Hepatocyte (in vitro differentiated cells): Measurements from ENCODE around the gene PIK3AP1.

ENCODE experiments used
- EZH2 ChIP-seq: fragments of 200-600 bp; sonication (generic); IDR thresholded peaks from 2 replicates; pipeline ENCODE4 v1.6.1; 2016; ENCODE audit warnings: antibody characterized with exemption, mild to moderate bottlenecking, borderline replicate concordance
- EZH2phosphoT487 ChIP-seq: fragments of 200-600 bp; sonication (generic); IDR thresholded peaks from one replicate; pipeline ENCODE4 v1.6.1; 2018; ENCODE audit warnings: antibody characterized with exemption, mild to moderate bottlenecking, low read depth, moderate library complexity; ENCODE audit not compliant: unreplicated experiment, severe bottlenecking
- TF ChIP-seq, protein P1 (sequence below): fragments of 200-600 bp; sonication (generic); IDR thresholded peaks from 2 replicates; pipeline ENCODE4 v1.5.1; 2016; ENCODE audit warnings: antibody characterized with exemption, mild to moderate bottlenecking; ENCODE audit not compliant: poor library complexity

DNA sequence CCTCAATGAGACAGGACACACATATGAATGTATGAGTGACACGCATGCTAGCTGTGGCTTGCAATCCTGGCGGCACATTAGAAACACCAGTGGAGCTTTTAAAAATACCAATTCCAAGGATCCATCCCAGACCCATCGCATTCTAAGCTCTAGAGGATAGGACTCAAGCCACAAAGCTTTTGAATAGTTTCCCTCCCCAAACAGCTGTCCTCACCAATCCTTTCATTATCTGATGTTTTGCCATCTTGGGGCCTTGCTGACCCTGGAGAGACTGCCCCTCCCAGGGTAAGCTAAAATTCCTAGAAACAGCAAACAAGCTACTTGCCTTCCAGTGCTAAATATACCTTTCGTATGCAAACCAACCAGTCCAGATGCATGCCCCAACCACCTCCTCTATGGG is 124.6 kb downstream of the PIK3AP1 start:
- TF ChIP-seq EZH2phosphoT487 = no peak
- TF ChIP-seq, protein P1, sequence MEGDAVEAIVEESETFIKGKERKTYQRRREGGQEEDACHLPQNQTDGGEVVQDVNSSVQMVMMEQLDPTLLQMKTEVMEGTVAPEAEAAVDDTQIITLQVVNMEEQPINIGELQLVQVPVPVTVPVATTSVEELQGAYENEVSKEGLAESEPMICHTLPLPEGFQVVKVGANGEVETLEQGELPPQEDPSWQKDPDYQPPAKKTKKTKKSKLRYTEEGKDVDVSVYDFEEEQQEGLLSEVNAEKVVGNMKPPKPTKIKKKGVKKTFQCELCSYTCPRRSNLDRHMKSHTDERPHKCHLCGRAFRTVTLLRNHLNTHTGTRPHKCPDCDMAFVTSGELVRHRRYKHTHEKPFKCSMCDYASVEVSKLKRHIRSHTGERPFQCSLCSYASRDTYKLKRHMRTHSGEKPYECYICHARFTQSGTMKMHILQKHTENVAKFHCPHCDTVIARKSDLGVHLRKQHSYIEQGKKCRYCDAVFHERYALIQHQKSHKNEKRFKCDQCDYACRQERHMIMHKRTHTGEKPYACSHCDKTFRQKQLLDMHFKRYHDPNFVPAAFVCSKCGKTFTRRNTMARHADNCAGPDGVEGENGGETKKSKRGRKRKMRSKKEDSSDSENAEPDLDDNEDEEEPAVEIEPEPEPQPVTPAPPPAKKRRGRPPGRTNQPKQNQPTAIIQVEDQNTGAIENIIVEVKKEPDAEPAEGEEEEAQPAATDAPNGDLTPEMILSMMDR = no peak
- no peak for TF ChIP-seq EZH2
